Stimulated activated CD4-positive, alpha-beta T cell treated with anti-CD3 and anti-CD28 coated beads, Interleukin-2, amount 100 ng/mL, for 24 hours (primary cell): ENCODE data around the gene AHNAK2.

Source experiments
- DNase-seq, 2 donors: peaks; one replicate each; pipeline ENCODE4 v3.0.0-alpha.2; 2020

Gene AHNAK2

GRCh38 chr14:104936361-104937155 lies 41.6 kb downstream of the AHNAK2 start:
- DNase-seq = no peak

GRCh38 chr14:104935955-104936354 lies 42.2 kb downstream of the AHNAK2 start:
- no peak for DNase-seq

GRCh38 chr14:104935026-104935650 lies 43.0 kb downstream of the AHNAK2 start:
- DNase-seq = no peak

- no peak for DNase-seq
These were observed 44.1 kb downstream of the AHNAK2 start for GRCh38 chr14:104933746-104934733.

GRCh38 chr14:104932676-104933631 lies 45.2 kb downstream of the AHNAK2 start:
- peak; percentile 91 to 94 for DNase-seq

GRCh38 chr14:104931771-104932675 lies 46.2 kb downstream of the AHNAK2 start:
- DNase-seq = no peak

GRCh38 chr14:104931304-104931770 lies 46.8 kb downstream of the AHNAK2 start:
- no peak for DNase-seq

- DNase-seq = no peak
These were observed 47.5 kb downstream of the AHNAK2 start for GRCh38 chr14:104930526-104931303.

- no peak for DNase-seq
These were observed 48.6 kb downstream of the AHNAK2 start for GRCh38 chr14:104929268-104930230.

- DNase-seq = no peak
These were observed 49.6 kb downstream of the AHNAK2 start for GRCh38 chr14:104928391-104929133.

GRCh38 chr14:104927901-104928300 lies 50.3 kb downstream of the AHNAK2 start:
- peak in 1 of 2 donors; percentile 16 for DNase-seq

GRCh38 chr14:104927432-104927816 lies 50.8 kb downstream of the AHNAK2 start:
- no peak for DNase-seq

- peak in 1 of 2 donors; percentile 17 for DNase-seq
These were observed 51.3 kb downstream of the AHNAK2 start for GRCh38 chr14:104926619-104927431.

- peak in 1 of 2 donors; percentile 15 for DNase-seq
These were observed 52.1 kb downstream of the AHNAK2 start for GRCh38 chr14:104925855-104926609.

- DNase-seq = no peak
These were observed 52.8 kb downstream of the AHNAK2 start for GRCh38 chr14:104925214-104925854.
